RKO (cell line): Measurements from ENCODE around the gene SMIM44.
"Not testable (repeated sequence)": the region's sequence is repeated elsewhere in the genome, so short reads cannot be mapped to it uniquely, and the experiment has no call there.

Experiments used
- DNase-seq: peaks from one replicate; pipeline ENCODE4 v3.0.0-alpha.2; 2016; ENCODE audit warnings: low spot score

The SMIM44 gene

GRCh38 chr19:3517638-3518037, 34.4 kb upstream of the SMIM44 start:
- no peak for DNase-seq

GRCh38 chr19:3516675-3517207, 33.5 kb upstream of the SMIM44 start:
- DNase-seq, result no peak

GRCh38 chr19:3515891-3516422, 32.7 kb upstream of the SMIM44 start:
- DNase-seq, result no peak

- DNase-seq, result no peak
Measured at GRCh38 chr19:3514930-3515329, 31.7 kb upstream of the SMIM44 start.

GRCh38 chr19:3513229-3514140, 30.2 kb upstream of the SMIM44 start:
- DNase-seq, result no peak

- DNase-seq, result no peak
Measured at GRCh38 chr19:3512562-3513228, 29.5 kb upstream of the SMIM44 start.

- no peak for DNase-seq
Measured at GRCh38 chr19:3511506-3512251, 28.4 kb upstream of the SMIM44 start.

- no peak for DNase-seq
Measured at GRCh38 chr19:3510727-3511126, 27.5 kb upstream of the SMIM44 start.

GRCh38 chr19:3509566-3509989, 26.3 kb upstream of the SMIM44 start:
- peak; percentile 71 for DNase-seq

GRCh38 chr19:3508771-3509535, 25.7 kb upstream of the SMIM44 start:
- no peak for DNase-seq

GRCh38 chr19:3508121-3508661, 24.9 kb upstream of the SMIM44 start:
- not testable (repeated sequence) for DNase-seq

GRCh38 chr19:3507371-3508120, 24.3 kb upstream of the SMIM44 start:
- DNase-seq, result no peak

- DNase-seq, result no peak
Measured at GRCh38 chr19:3506384-3507340, 23.4 kb upstream of the SMIM44 start.

GRCh38 chr19:3505598-3506383, 22.6 kb upstream of the SMIM44 start, which contains the start of gene FZR1:
FZR1 (plus strand) TSS chr19:3506311; CDS start chr19:3522990, 16,679 bp downstream.
- DNase-seq, result peak; percentile 97

- no peak for DNase-seq
Measured at GRCh38 chr19:3504735-3505134, 21.5 kb upstream of the SMIM44 start.

GRCh38 chr19:3503036-3503572, 19.9 kb upstream of the SMIM44 start:
- no peak for DNase-seq

GRCh38 chr19:3501780-3502179, 18.5 kb upstream of the SMIM44 start:
- DNase-seq, result no peak
